ENCODE data around the gene TLE3.
"Not testable (repeated sequence)": the region's sequence is repeated elsewhere in the genome, so short reads cannot be mapped to it uniquely, and the experiment has no call there.

The TLE3 gene

GRCh38 chr15:70097321-70098152 lies at the start of gene TLE3:
Gene TLE3, minus strand, starts transcription at chr15:70097917. Its CDS starts 1,119 bp downstream, at chr15:70096798.
- peak; percentile 86 to 97 for DNase-seq

- no peak for DNase-seq
Measured at GRCh38 chr15:70147178-70147760, 49.6 kb upstream of the TLE3 start.

DNA sequence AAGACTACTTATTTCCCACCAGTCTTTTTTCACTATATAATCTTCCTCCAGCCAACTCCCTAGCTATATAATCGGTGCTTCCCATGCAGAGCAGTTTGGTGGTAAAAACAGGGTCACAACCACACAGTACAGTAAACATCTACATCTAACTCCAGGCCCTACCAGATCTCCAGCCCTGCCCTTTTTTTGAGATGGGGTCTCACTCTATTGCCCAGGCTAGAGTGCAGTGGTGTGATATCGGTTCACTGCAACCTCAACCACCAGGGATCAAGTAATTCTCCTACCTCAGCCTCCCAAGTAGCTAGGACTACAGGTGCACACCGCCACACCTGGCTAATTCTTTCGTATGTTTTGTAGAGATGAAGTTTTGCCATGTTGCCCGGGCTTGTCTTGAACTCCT lies 49.1 kb upstream of the TLE3 start:
- no peak for DNase-seq

- DNase-seq: no peak
Measured at GRCh38 chr15:70146162-70146561, 48.4 kb upstream of the TLE3 start.

DNA sequence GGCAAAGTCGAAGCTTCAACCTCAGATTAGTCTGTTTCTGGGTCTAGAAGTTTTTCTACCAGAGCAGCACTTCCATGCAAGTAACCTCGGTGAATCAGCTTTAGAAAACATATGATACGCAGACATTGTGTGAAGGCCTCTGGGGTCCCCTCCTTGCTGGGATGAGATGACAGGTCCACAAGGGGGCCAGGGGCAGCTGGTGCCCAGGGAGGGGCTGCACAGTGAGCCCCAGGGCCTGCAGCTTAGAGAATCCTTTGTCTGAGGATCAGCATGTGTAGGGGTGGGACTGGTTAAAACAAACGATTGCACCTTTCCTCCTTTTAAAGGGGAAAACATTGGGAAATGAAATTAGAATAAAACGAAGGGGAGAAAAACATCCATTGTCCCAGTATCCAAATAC lies 47.5 kb upstream of the TLE3 start:
- DNase-seq: no peak

DNA sequence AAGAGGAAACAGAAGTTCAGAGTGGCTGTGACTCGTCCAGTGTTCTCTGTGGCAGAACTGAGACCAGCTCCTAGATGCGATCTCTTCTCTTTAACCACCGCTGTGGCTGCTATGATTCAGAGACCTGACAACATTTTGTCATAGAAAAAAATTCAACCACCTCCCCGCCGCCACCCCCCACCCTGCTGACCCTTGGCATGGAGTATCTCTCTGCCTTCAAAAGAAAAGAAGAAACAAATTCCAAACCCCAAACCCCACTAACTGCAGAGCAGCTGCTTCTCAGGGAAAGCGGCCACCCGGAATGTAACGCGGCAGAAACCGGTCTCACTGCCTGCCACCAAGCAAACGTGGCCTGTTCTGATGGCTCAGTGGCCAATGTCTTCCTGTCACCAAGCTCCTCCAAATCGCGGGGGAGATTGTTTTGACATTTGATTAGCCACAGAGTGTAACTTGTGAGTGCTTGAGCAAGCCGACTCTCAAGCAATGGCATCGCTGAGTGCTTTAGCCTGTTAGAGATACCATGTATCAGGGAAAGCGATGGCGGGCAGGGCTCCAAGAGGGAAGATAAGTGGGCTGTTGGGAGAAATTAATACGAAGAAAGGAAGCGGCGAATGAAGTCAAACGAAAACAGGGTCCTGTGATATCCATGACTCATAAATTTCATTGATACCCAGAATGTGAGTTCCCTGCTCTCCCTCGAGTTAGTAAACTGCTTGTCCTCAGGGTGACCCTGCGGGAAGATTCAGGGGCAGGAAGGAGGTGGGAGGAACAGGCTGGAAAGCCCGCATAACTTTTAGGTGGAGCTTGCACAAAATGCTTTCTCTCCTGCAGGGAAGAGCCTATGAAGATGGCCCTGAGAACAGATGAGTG lies 44.8 kb upstream of the TLE3 start:
- DNase-seq: no peak

DNA sequence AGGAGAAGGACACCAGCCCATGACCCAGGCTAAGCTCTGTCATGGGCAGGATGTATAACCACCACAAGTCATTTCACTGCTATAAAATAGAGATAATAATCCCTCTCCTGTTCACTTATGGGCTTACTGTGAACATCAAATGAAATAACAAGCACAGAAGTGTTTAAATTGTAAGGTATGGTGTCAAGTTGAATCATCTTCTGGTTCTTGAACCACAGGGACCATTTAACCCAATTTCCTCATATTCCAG lies 44.3 kb upstream of the TLE3 start:
- no peak for DNase-seq

GRCh38 chr15:70141376-70142071 lies 43.8 kb upstream of the TLE3 start:
- DNase-seq: no peak

GRCh38 chr15:70140543-70141375 lies 43.0 kb upstream of the TLE3 start:
- DNase-seq: no peak

GRCh38 chr15:70140025-70140542 lies 42.4 kb upstream of the TLE3 start:
- no peak for DNase-seq

DNA sequence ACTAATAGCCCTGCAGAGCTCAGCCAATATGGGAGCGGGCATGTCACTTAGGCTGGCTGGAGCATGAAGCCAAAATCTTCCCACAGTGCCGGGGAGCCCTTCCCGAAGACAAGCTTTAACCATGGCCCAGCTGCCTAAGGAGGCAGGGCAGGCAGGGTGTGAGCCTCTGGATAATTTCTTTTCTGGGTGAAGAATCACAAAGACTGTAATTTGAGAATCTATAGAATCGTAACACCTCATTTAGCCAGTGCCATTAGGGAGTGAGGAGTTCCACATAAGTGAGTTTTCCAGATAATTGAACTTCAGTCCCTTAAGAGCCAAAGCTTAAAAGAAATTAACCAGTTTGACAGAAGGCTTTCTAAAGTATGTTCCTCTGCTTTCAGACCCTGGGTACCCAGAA lies 40.2 kb upstream of the TLE3 start:
- no peak for DNase-seq

- DNase-seq: not testable (repeated sequence)
Measured at GRCh38 chr15:70137021-70137420, 39.3 kb upstream of the TLE3 start.

- no peak for DNase-seq
Measured at GRCh38 chr15:70133781-70134421, 36.2 kb upstream of the TLE3 start.

GRCh38 chr15:70133296-70133695 lies 35.6 kb upstream of the TLE3 start:
- peak in 1 of 2 experiments; percentile 38 for DNase-seq

GRCh38 chr15:70132571-70132970 lies 34.9 kb upstream of the TLE3 start:
- no peak for DNase-seq

DNA sequence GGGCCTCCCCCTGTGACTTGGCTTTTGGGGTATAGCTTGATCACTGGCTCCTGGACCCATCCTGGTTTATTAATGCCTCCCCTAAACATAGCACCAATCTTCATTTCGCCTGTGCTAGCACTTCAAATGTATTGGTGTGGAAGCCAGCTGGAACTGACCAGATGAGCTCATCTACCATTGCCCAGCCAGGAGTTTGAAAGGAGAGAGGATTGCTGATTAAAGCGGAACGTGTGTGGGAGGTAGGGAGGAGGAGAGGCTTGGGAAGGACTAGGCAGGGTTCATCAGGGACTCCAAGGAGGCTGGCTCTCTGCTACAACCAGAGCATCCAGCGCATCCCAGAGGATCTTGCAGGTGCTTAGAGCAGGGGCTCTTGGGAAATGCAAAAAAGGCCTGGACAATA lies 34.4 kb upstream of the TLE3 start:
- DNase-seq: no peak

GRCh38 chr15:70128414-70129140 lies 30.9 kb upstream of the TLE3 start:
- DNase-seq: no peak

DNA sequence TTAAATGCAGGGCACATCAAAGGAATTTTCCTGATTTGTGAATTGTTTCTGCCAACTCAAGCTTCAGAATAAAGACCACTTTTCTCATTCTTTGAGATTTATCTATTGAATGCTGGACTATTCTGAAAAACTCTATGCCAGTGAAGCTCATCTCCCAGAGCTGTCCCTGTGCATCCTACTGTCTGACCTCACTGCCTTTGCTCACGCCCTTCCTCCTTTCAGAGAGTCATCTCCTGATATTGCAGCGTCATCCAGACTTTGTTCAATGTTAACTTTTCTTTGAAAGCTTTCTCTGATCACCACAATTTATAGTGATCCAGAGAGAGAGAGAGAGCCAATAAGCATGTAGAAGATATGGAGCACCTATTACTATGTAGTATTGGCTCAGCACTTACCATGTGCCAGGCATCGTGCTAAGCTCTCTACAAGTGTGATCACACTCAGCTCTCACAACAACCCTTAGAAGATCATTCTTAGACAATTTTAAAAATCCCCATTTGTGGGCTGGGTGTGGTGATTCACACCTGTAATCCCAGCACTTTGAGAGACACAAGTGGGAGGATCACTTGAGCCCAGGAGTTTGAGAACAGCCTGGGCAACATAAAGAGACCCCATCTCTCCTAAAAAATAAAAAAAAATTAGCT lies 30.2 kb upstream of the TLE3 start:
- DNase-seq: no peak

DNA sequence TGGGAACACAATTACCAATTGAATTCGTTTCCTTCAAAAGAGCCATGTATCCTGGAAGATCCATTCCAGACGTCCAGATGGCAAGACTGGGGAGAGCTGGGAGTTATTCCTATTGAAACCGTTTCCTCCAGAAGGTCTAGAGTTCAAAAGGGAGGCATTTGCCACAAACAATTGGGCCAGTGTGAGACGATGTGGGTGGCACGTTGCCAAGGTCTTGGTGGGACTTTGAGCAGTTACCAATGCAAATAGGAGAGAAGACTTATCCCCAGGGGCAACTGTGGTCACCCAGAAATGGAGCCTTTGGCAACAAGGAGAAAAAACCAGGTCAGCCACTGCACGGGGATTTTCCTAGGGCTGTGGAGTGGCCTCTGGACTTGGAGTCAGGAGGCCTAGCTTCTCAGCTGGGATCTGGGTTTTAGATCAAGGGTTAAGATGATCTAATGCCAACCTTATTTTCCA lies 29.6 kb upstream of the TLE3 start:
- DNase-seq: peak in 1 of 2 experiments; percentile 49

GRCh38 chr15:70126362-70126761 lies 28.6 kb upstream of the TLE3 start:
- no peak for DNase-seq

All from NCI-H446 (cell line).